ENCODE measurements around the gene G3BP1. TPM values are rescaled to one million over a fixed set of nuclear protein-coding genes. Genes with fewer than 3 reads are reported as not detected.

The G3BP1 gene
- total RNA-seq, 1 donor from 2014 or later = 213 TPM

GRCh38 chr5:151772029-151772845, 483 bp downstream of the G3BP1 start:
- Mint-ChIP-seq H3K27ac (ENCODE audit: unreplicated experiment) (peak overlapping the region; percentile 72), H3K27me3 (ENCODE audit: unreplicated experiment) (peaks cover 9% of the 10 kb centered on the region), H3K36me3 (ENCODE audit: low read depth, unreplicated experiment) (peaks cover 7% of the 10 kb centered on the region), H3K9me3 (ENCODE audit: unreplicated experiment) (no peaks in the 10 kb centered on the region), H3K4me3 (ENCODE audit: unreplicated experiment) (peak overlapping the region; percentile 93), H3K4me1 (ENCODE audit: unreplicated experiment) (peaks cover 27% of the 10 kb centered on the region)
- no peak for TF ChIP-seq CTCF (IDR thresholded peaks at IDR 0.05; ENCODE audit: unreplicated experiment)
- peak; percentile 29 for DNase-seq (ENCODE audit: low spot score)

GRCh38 chr5:151772846-151773561, 1.2 kb downstream of the G3BP1 start:
- Mint-ChIP-seq H3K4me3 (ENCODE audit: unreplicated experiment) (peak overlapping the region; percentile 93), H3K27ac (ENCODE audit: unreplicated experiment) (peak overlapping the region; percentile 72), H3K36me3 (ENCODE audit: low read depth, unreplicated experiment) (peaks cover 13% of the 10 kb centered on the region), H3K9me3 (ENCODE audit: unreplicated experiment) (no peaks in the 10 kb centered on the region), H3K27me3 (ENCODE audit: unreplicated experiment) (peaks cover 9% of the 10 kb centered on the region), H3K4me1 (ENCODE audit: unreplicated experiment) (peaks cover 34% of the 10 kb centered on the region)
- DNase-seq (ENCODE audit: low spot score) = peak; percentile 12
- TF ChIP-seq CTCF (IDR thresholded peaks at IDR 0.05; ENCODE audit: unreplicated experiment) = no peak

GRCh38 chr5:151773951-151774350, 2.2 kb downstream of the G3BP1 start:
- Mint-ChIP-seq H3K27ac (ENCODE audit: unreplicated experiment) (no peak overlapping the region), H3K9me3 (ENCODE audit: unreplicated experiment) (no peaks in the 10 kb centered on the region), H3K4me1 (ENCODE audit: unreplicated experiment) (peaks cover 35% of the 10 kb centered on the region), H3K4me3 (ENCODE audit: unreplicated experiment) (peak overlapping the region; percentile 75), H3K27me3 (ENCODE audit: unreplicated experiment) (peaks cover 9% of the 10 kb centered on the region), H3K36me3 (ENCODE audit: low read depth, unreplicated experiment) (peaks cover 14% of the 10 kb centered on the region)
- no peak for DNase-seq (ENCODE audit: low spot score)
- no peak for TF ChIP-seq CTCF (IDR thresholded peaks at IDR 0.05; ENCODE audit: unreplicated experiment)

GRCh38 chr5:151775025-151775606, 3.4 kb downstream of the G3BP1 start:
- no peak overlapping the region for H3K4me3 Mint-ChIP-seq (ENCODE audit: unreplicated experiment)

More at GRCh38 chr5:151775025-151775606, 3.4 kb downstream of the G3BP1 start:
- no peak for DNase-seq (ENCODE audit: low spot score)
- Mint-ChIP-seq H3K27me3 (ENCODE audit: unreplicated experiment) (peaks cover 9% of the 10 kb centered on the region), H3K36me3 (ENCODE audit: low read depth, unreplicated experiment) (peaks cover 14% of the 10 kb centered on the region), H3K27ac (ENCODE audit: unreplicated experiment) (no peak overlapping the region), H3K4me1 (ENCODE audit: unreplicated experiment) (peaks cover 41% of the 10 kb centered on the region), H3K9me3 (ENCODE audit: unreplicated experiment) (no peaks in the 10 kb centered on the region)
- TF ChIP-seq CTCF (IDR thresholded peaks at IDR 0.05; ENCODE audit: unreplicated experiment) = no peak
